H9 (cell line): Measurements from ENCODE around the gene CD79A. TPM values are rescaled to one million over a fixed set of nuclear protein-coding genes. Genes with fewer than 3 reads are reported as not detected.

Source experiments
- DNase-seq: peaks from one replicate; pipeline ENCODE4 v3.0.0-alpha.2; 2017
- H2AFZ ChIP-seq: one replicate; pipeline ENCODE4 v1.6.1; 2013; ENCODE audit warnings: mild to moderate bottlenecking, low read length, control low read depth, moderate library complexity
- H2AK5ac ChIP-seq: 2 replicates; pipeline ENCODE4 v1.6.1; 2013; ENCODE audit warnings: low read length, control low read depth, mixed read lengths; ENCODE audit not compliant: insufficient read length
- H2BK120ac ChIP-seq: one replicate; pipeline ENCODE4 v1.6.1; 2013; ENCODE audit warnings: low read depth, mild to moderate bottlenecking, low read length, control low read depth, inconsistent platforms; ENCODE audit not compliant: poor library complexity, severe bottlenecking
- H2BK12ac ChIP-seq: 2 replicates; pipeline ENCODE4 v1.6.1; 2013; ENCODE audit warnings: low read length, control low read depth, mixed read lengths, low read depth; ENCODE audit not compliant: insufficient read length
- H2BK15ac ChIP-seq: 2 replicates; pipeline ENCODE4 v1.6.1; 2013; ENCODE audit warnings: low read depth, low read length, control low read depth
- H2BK20ac ChIP-seq: one replicate; pipeline ENCODE4 v1.6.1; 2013; ENCODE audit warnings: low read depth, mild to moderate bottlenecking, low read length, control low read depth, inconsistent platforms; ENCODE audit not compliant: poor library complexity, severe bottlenecking
- H2BK5ac ChIP-seq: 2 replicates; pipeline ENCODE4 v1.6.1; 2013; ENCODE audit warnings: low read length, control low read depth, mixed read lengths; ENCODE audit not compliant: insufficient read length
- H3K14ac ChIP-seq: 2 replicates; pipeline ENCODE4 v1.6.1; 2013; ENCODE audit warnings: low read length, control low read depth; ENCODE audit not compliant: insufficient read depth
- H3K18ac ChIP-seq: 2 replicates; pipeline ENCODE4 v1.6.1; 2013; ENCODE audit warnings: low read depth, mild to moderate bottlenecking, mixed read lengths, low read length, control low read depth; ENCODE audit not compliant: insufficient read length
- H3K23ac ChIP-seq: 2 replicates; pipeline ENCODE4 v1.6.1; 2013; ENCODE audit warnings: low read length, control low read depth, mixed read lengths, low read depth; ENCODE audit not compliant: insufficient read length
- H3K23me2 ChIP-seq: 2 replicates; pipeline ENCODE4 v1.6.1; 2013; ENCODE audit warnings: low read depth, mild to moderate bottlenecking, mixed read lengths, low read length, control low read depth; ENCODE audit not compliant: insufficient read length, poor library complexity, severe bottlenecking
- H3K27ac ChIP-seq: 2 replicates; pipeline ENCODE4 v1.5.1; 2013; ENCODE audit warnings: low read length, control low read depth, mixed read lengths, low read depth; ENCODE audit not compliant: insufficient read length
- H3K27me3 ChIP-seq: 2 replicates; pipeline ENCODE4 v1.6.1; 2013; ENCODE audit warnings: low read length, control low read depth, inconsistent platforms; ENCODE audit not compliant: insufficient read depth
- H3K4ac ChIP-seq: 2 replicates; pipeline ENCODE4 v1.6.1; 2013; ENCODE audit warnings: low read depth, mild to moderate bottlenecking, control low read depth, inconsistent platforms, low read length, moderate library complexity
- H3K4me1 ChIP-seq: 2 replicates; pipeline ENCODE4 v1.6.1; 2013; ENCODE audit warnings: low read length, control low read depth, inconsistent platforms; ENCODE audit not compliant: insufficient read depth
- H3K4me2 ChIP-seq: 2 replicates; pipeline ENCODE4 v1.6.1; 2013; ENCODE audit warnings: low read length, control low read depth, mixed read lengths; ENCODE audit not compliant: insufficient read length, insufficient read depth
- H3K56ac ChIP-seq: 2 replicates; pipeline ENCODE4 v1.6.1; 2013; ENCODE audit warnings: low read depth, mild to moderate bottlenecking, mixed read lengths, low read length, control low read depth; ENCODE audit not compliant: insufficient read length
- H3K79me1 ChIP-seq: 2 replicates; pipeline ENCODE4 v1.6.1; 2013; ENCODE audit warnings: low read depth, mild to moderate bottlenecking, moderate library complexity, low read length, control low read depth, inconsistent platforms; ENCODE audit not compliant: insufficient read depth, poor library complexity, severe bottlenecking
- H3K79me2 ChIP-seq: 2 replicates; pipeline ENCODE4 v1.6.1; 2013; ENCODE audit warnings: low read length, control low read depth, inconsistent platforms; ENCODE audit not compliant: insufficient read depth
- H3K9ac ChIP-seq: 2 replicates; pipeline ENCODE4 v1.6.1; 2013; ENCODE audit warnings: low read length, control low read depth, mixed read lengths; ENCODE audit not compliant: insufficient read length; ENCODE audit errors: extremely low read depth
- H3K9me3 ChIP-seq: one replicate; pipeline ENCODE4 v1.6.1; 2013; ENCODE audit warnings: low read depth, low read length, inconsistent platforms; ENCODE audit not compliant: control insufficient read depth
- H3T11ph ChIP-seq: one replicate; pipeline ENCODE4 v1.6.1; 2013; ENCODE audit warnings: mild to moderate bottlenecking, low read length, control low read depth, inconsistent platforms
- H4K20me1 ChIP-seq: one replicate; pipeline ENCODE4 v1.6.1; 2013; ENCODE audit not compliant: control insufficient read depth, insufficient read length, insufficient read depth
- H4K5ac ChIP-seq: 2 replicates; pipeline ENCODE4 v1.6.1; 2013; ENCODE audit warnings: low read depth, mild to moderate bottlenecking, mixed read lengths, low read length, control low read depth; ENCODE audit not compliant: insufficient read length
- H4K8ac ChIP-seq: replicated peaks from 2 replicates; pipeline ENCODE4 v1.6.1; 2013; ENCODE audit warnings: low read length, control low read depth, mixed read lengths, low read depth; ENCODE audit not compliant: insufficient read length
- H4K91ac ChIP-seq: 2 replicates; pipeline ENCODE4 v1.6.1; 2013; ENCODE audit warnings: low read depth, mild to moderate bottlenecking, moderate library complexity, mixed read lengths, low read length, control low read depth; ENCODE audit not compliant: insufficient read length
- H3K27ac Mint-ChIP-seq, 3 experiments: 2 replicates in 2 of 3; 3 replicates in 1 of 3; pipeline ENCODE4 v1.8.0; 2020 to 2021; ENCODE audit warnings: mixed read lengths in 3 of 3, mild to moderate bottlenecking in 1 of 3, moderate library complexity in 1 of 3
- H3K27me3 Mint-ChIP-seq: 2 replicates; pipeline ENCODE4 v1.8.0; 2021; ENCODE audit warnings: low read depth, mild to moderate bottlenecking, moderate library complexity, mixed read lengths
- H3K36me3 Mint-ChIP-seq, 3 experiments: 2 replicates in 2 of 3; 3 replicates in 1 of 3; pipeline ENCODE4 v1.8.0; 2020 to 2021; ENCODE audit warnings: low read depth in 3 of 3, mixed read lengths in 3 of 3; ENCODE audit not compliant: insufficient read depth in 1 of 3
- H3K4me1 Mint-ChIP-seq, 2 experiments: 2 replicates each; pipeline ENCODE4 v1.8.0; 2020; ENCODE audit warnings: mixed read lengths in 2 of 2
- H3K4me3 Mint-ChIP-seq, 2 experiments: 2 replicates in 1 of 2; 3 replicates in 1 of 2; pipeline ENCODE4 v1.8.0; 2020 to 2021; ENCODE audit warnings: mild to moderate bottlenecking in 2 of 2, mixed read lengths in 2 of 2, moderate library complexity in 1 of 2
- H3K9me3 Mint-ChIP-seq, 2 experiments: 2 replicates in 1 of 2; 3 replicates in 1 of 2; pipeline ENCODE4 v1.8.0; 2020; ENCODE audit warnings: mild to moderate bottlenecking in 2 of 2, mixed read lengths in 2 of 2, moderate library complexity in 1 of 2
- WGBS: extraction: QIAGEN DNeasy Blood & Tissue Kit; methylation state at CpG from one replicate; pipeline ENCODE4 v1.1.7; 2013; ENCODE audit warnings: missing lambda C conversion rate, low lambda C conversion rate, mixed read lengths; ENCODE audit not compliant: insufficient read length; ENCODE audit errors: extremely low coverage; 5-methylcytosine and 5-hydroxymethylcytosine counted together
- total RNA-seq: library from RNA; stranded (reverse); gene quantifications from 2 replicates; pipeline ENCODE4 v1.2.1, GENCODE V29; 2021
- TF ChIP-seq, protein P1 (sequence below): fragments of 200-600 bp; sonication (generic); conservative IDR thresholded peaks from 3 replicates; pipeline ENCODE4 v1.8.0; 2021; ENCODE audit warnings: antibody characterized with exemption, mild to moderate bottlenecking

CD79A gene
- total RNA-seq, 1 experiment from 2014 or later, result 0.22 TPM

DNA sequence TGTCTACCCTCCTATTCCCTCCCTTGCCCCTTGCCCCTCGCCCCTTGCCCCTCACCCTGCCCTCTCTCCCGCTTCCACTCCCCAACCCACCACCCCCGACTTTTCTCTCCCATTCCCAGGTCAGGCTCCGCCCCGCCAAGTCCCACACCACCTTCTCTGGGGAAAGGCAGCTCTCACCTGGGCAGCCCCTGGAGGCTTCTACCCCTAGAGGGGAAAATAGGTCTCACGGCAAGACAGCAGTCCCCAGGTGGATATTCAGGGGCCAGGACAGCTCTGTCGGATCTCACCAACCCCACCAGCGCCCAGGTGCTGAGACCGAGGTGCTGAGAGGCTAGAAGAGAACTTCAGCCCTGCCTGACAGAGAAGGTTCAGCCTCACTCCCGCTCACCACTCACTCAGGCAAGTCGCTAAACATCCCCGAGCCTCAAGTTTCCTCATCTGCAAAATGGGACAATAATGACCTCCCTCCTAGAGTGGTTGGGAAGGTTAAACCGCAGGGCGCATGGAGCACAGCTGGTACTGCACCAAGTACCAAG, 52.5 kb downstream of the CD79A start:
- H2BK15ac ChIP-seq, result no peak overlapping the region
- H3K23me2 ChIP-seq, result peaks cover 2% of the 10 kb centered on the region
- no peaks in the 10 kb centered on the region; the same call in 1 of the 2 replicates for H3K27me3 Mint-ChIP-seq
- H4K5ac ChIP-seq, result no peak overlapping the region
- H3K14ac ChIP-seq, result no peak overlapping the region
- no peak overlapping the region for H3K27ac Mint-ChIP-seq
- no peak overlapping the region for H3K23ac ChIP-seq
- no CpG with 5 or more reads among the region's 14 CpGs for WGBS
- TF ChIP-seq, protein P1, sequence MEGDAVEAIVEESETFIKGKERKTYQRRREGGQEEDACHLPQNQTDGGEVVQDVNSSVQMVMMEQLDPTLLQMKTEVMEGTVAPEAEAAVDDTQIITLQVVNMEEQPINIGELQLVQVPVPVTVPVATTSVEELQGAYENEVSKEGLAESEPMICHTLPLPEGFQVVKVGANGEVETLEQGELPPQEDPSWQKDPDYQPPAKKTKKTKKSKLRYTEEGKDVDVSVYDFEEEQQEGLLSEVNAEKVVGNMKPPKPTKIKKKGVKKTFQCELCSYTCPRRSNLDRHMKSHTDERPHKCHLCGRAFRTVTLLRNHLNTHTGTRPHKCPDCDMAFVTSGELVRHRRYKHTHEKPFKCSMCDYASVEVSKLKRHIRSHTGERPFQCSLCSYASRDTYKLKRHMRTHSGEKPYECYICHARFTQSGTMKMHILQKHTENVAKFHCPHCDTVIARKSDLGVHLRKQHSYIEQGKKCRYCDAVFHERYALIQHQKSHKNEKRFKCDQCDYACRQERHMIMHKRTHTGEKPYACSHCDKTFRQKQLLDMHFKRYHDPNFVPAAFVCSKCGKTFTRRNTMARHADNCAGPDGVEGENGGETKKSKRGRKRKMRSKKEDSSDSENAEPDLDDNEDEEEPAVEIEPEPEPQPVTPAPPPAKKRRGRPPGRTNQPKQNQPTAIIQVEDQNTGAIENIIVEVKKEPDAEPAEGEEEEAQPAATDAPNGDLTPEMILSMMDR, result no peak
- H3K79me2 ChIP-seq, result no peaks in the 10 kb centered on the region
- H4K20me1 ChIP-seq, result no peaks in the 10 kb centered on the region
- H2BK12ac ChIP-seq, result no peak overlapping the region
- H3K4ac ChIP-seq, result no peak overlapping the region
- peak overlapping the region; percentile 52 for H3K4me2 ChIP-seq
- H2AFZ ChIP-seq, result no peak overlapping the region
- H3K4me1 Mint-ChIP-seq, result peaks cover 21 to 45% of the 10 kb centered on the region in 2 experiments
- no peak overlapping the region for H3T11ph ChIP-seq
- H4K8ac ChIP-seq, result no peak overlapping the region
- no peaks in the 10 kb centered on the region for H3K36me3 Mint-ChIP-seq
- H3K9me3 ChIP-seq, result no peaks in the 10 kb centered on the region
- no peak overlapping the region for H2BK120ac ChIP-seq
- H4K91ac ChIP-seq, result no peak overlapping the region
- H3K27ac ChIP-seq, result no peak overlapping the region
- H3K18ac ChIP-seq, result no peak overlapping the region
- H2BK20ac ChIP-seq, result no peak overlapping the region
- H2AK5ac ChIP-seq, result no peak overlapping the region
- no peak overlapping the region for H3K9ac ChIP-seq
- no peak overlapping the region for H2BK5ac ChIP-seq
- H3K56ac ChIP-seq, result no peak overlapping the region
- peaks cover 0 to 3% of the 10 kb centered on the region in 2 experiments; a peak in 3 of 5 replicates for H3K9me3 Mint-ChIP-seq
- peaks cover 5% of the 10 kb centered on the region; the same call in 1 of the 2 replicates for H3K4me1 ChIP-seq
- DNase-seq, result no peak
- H3K4me3 Mint-ChIP-seq, result peak overlapping the region in 1 of 2 experiments; percentile 74; a peak in 3 of 5 replicates
- no peaks in the 10 kb centered on the region for H3K79me1 ChIP-seq
- H3K27me3 ChIP-seq, result peaks cover 93% of the 10 kb centered on the region
